Measurements from ENCODE around the gene METTL14.
A peak's percentile ranks its signal among the peaks of the same experiment; 100 is the strongest.
"Not testable (repeated sequence)": the region's sequence is repeated elsewhere in the genome, so short reads cannot be mapped to it uniquely, and the experiment has no call there.

METTL14 gene

DNA sequence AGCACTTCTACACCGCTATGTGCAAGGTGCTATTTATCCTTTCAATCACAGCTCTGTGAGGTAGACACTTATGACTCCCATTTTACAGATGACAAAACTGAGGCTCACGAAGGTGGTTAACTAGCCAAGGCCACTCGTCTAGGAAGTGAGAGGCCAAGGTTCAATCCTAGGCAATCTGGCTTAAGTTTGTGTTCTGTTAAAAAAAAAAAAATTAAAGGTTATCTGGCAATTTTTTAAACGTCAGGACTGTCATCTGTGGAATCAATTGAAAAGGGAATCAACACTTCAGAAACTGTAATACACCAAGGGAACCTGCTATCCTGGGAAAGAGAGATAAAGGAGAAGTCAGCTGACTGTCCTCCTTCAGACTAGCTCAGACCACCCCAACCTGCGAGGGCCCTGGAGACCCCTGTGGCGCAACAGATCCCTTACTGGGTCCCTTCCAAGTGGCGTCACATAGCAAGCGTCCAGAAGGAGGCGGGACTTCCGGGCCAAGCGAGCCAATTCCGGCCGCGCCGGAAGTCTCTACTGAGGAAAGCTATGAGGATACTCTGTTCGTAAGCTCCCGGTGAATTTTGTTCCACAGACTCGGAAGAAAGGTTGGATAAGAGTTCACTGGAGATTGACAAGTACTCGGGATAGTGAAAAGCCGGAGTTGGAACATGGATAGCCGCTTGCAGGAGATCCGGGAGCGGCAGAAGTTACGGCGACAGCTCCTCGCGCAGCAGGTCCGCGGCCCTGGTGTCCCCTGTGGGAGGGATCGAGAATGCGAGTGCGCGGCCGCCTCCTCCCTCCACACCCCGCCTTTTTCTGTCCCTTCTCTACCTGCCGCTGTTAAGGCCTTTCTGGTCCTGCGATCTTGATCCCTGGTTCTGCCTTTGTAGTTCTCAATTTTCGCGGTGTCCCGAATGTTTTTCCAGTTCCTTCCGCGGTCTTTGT, at the start of gene METTL14:
Gene METTL14 (plus strand): TSS at position 520 of the 939 bp plus-strand sequence. CDS start 143 bp downstream, at position 663.
- peak; percentile 87 to 93 for DNase-seq

DNA sequence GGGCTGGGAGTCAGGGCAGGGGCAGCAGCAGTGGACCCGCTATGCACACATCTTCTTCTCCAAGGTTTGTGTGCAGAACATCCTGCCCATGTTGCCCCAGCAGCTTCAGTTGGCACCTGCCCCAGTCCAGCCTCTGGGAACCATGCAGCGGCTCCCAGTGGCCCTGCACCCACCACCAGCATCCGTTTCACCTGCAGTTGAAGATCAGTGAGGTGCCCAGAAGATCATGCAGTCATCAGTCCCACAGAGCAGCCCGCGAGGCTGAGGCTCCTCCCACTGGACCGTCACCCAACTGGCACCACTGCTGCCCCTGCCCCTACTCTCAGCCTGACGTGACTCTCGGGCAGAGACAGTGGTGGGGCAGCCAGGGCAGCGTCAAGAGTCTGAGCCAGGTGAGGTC, 49.1 kb upstream of the METTL14 start:
- not testable (repeated sequence) for DNase-seq

GRCh38 chr4:118664665-118665064, 20.5 kb upstream of the METTL14 start:
- DNase-seq, result not testable (repeated sequence)

- not testable (repeated sequence) for DNase-seq
Measured at GRCh38 chr4:118669220-118669619, 16.0 kb upstream of the METTL14 start.

GRCh38 chr4:118670968-118671367, 14.2 kb upstream of the METTL14 start:
- not testable (repeated sequence) for DNase-seq

GRCh38 chr4:118676128-118676527, 9.1 kb upstream of the METTL14 start:
- DNase-seq, result no peak

- DNase-seq, result no peak
Measured at GRCh38 chr4:118680808-118681207, 4.4 kb upstream of the METTL14 start.

DNA sequence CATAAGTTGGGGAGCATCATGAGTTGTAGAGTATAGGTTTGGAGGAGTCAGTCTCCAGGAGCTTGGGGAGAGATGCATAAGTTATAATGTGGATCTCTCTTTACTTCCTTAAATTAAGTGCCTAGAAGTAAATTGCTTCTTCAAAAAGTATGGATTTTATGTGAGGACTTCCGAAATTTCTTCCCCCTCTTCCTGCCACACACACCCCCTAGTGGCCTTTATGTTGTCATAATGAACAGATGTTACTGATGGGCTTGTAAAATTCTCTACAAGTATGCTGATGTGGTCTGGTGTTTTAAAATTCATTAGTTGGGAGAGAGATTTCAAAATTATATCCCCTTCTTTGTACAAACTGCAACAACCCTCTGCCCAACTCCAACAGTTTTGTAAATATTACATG, 2.3 kb upstream of the METTL14 start:
- no peak for DNase-seq

DNA sequence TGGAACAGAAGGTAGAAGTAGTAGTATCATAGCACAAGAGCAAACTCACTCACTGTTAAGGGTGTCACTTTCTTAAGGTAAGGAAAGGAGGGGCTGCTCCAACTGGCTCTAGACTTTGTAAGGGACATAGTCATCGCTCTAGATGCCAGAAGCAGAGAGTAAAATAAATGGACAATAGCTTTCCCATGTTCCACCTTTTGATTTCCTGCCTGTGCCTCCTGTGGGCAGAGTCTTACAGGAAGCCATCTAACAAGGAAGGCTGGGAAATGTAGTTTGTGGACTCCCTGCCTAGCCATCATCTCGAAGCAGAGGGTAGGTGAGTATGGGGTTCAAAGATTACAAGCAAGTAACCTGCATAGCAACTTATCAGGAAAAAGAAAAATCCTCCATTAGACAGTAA, 1.7 kb upstream of the METTL14 start:
- peak; percentile 15 to 25 for DNase-seq

DNA sequence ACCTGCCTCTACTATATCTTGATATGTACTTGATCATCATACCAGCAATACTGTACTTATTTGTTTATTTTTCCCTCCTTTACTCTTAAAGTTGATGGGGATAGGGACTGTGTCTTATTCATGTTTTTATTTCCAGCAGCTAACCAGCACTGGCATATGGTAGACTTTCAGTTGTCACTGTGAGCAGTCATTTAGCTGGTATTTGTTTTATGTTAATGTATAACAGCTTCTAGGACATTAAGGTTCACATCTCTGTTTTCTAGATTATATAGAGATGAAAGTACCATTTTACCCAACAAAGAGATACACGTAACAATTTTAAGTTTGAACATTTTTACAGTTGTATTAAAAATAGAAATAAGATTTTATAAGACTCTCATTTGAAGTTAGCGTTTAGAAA, 17.9 kb downstream of the METTL14 start:
- no peak for DNase-seq

DNA sequence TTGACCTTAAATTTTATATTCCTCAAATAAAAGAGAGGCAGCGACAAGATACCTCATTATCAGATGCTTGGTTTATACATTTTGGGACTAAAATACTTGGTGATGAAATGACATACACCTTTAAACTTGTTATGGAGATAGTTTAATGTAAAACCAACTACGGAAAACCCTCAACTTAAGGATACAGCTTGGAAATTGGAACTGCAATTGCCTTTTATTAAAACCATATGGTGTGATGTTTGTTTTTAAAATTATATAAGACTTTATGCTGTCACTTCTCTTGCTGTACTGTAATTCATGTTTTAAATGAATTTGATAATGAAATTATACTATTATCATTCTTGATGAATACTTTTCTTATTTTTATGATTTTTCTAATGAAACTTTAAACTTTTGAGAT, 25.9 kb downstream of the METTL14 start:
- no peak for DNase-seq

DNA sequence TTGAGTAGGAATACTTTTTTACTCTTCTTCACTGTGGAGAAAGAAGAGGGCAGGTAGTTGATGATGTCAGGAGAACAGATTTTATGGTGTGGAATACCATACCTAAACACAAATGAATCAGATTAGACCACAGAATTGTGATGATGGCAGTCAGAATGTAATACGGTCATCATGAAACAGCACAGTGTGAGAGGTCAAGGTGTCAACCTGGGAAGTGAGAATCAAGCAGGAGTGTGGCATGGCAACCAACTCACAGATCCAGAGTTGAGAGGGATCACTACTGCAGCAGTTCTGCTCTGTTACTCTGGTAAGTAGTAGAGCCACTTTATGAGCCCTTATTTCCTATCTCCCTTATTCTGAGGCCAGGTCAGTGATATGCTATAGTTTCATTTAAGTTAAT, 27.7 kb downstream of the METTL14 start:
- no peak for DNase-seq

GRCh38 chr4:118714682-118715081, 29.5 kb downstream of the METTL14 start:
- DNase-seq, result no peak

- DNase-seq, result no peak
Measured at GRCh38 chr4:118716304-118716703, 31.1 kb downstream of the METTL14 start.

DNA sequence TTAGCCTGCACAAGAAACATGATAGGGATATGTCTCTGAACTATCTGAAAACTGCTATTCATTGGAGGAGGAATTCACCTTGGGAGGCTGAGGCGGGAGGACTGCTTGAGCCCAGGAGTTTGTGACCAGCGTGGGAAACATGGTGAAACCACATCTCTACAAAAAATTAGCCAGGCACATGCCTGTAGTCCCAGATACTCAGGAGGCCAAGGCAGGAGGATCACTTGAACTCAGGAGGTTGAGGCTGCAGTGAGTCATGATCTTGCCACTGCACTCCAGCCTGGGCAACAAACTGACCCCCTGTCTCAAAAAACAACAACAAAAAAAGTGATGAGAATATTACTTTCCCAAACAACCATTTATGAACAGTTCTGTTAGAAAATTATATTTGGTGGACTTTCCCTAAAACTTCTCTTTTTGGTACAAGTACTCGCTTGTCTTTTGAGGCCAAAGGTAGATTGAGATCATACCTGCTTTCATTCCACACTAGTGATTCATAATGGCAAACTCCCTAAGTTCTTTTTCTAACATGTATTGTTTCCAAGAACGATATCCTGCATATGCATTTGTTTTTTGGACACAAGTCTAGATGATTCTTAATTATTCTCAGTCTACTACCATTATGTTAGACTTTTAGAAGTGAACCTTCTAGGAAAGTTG, 33.4 kb downstream of the METTL14 start:
- no peak for DNase-seq

DNA sequence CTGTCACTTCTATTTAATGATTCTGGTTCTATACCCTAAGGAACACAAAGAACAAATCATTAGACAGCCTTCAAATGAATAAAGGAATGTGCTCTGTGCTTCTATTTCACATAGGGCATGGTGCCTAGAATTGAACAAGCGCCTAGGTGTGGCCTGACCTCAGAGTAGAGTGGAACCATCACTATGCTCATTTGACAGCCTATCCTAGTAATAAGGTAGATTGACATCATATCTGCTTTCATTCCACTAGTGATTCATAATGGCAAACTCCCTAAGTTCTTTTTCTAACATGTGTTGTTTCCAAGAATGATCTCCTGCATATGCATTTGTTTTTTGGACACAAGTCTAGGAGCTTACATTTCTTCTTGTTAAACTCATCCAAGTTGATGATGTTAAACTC, 36.6 kb downstream of the METTL14 start:
- no peak for DNase-seq

- DNase-seq, result no peak
Measured at GRCh38 chr4:118723369-118723768, 38.2 kb downstream of the METTL14 start.

- no peak for DNase-seq
Measured at GRCh38 chr4:118727360-118727759, 42.2 kb downstream of the METTL14 start.

DNA sequence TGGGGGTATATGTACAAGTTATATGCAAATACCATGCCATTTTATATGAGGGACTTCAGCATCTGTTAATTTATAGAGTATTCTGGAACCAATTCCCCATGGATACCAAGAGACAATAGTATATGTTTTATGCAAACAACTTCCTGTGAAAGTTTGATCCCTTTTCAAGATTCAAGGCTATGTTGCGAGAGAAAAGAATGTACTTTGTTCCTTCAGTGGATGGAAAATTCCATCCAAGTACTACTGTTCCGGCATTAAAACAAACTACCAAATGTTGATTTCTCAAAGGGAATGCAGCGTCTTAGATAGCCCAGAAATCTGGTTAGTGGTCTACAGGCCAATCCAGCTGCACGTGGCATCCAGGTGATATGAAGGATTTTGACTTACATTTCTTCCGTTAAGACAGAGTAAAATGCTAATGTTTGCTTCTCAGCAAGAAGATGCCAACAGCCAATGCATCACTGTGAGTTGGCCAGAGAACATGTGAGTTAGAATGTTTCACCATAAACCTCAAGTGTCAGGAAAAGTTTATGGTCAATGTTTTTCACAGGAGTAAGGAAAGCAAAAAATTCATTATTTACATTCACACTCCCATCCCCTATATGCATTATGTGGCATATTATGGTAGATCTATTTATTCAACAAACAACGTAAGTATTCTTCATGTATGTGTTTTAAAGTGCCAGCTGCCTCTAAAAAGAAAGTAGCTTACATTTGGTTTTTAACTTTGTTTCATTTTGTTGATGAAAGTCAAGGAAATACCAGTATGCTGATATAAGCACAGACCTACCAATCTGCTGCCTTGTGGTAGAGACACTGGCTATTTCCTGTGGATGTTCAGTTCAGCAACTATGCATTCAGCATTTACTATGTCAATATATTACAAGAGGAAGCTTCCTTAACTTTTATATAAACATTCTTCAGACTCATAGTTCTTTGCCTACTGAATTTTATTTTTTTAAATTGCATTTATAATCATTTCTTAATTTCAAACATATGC, 44.4 kb downstream of the METTL14 start:
- no peak for DNase-seq

- DNase-seq, result no peak
Measured at GRCh38 chr4:118730683-118731082, 45.5 kb downstream of the METTL14 start.

- no peak for DNase-seq
Measured at GRCh38 chr4:118732591-118733330, 47.6 kb downstream of the METTL14 start.

All from NCI-H1930 (cell line).